ENCODE results near the gene CLEC7A. TPM values are rescaled to one million over a fixed set of nuclear protein-coding genes. Genes with fewer than 3 reads are reported as not detected.

Gene CLEC7A
- total RNA-seq, 1 experiment from 2014 or later = not detected

DNA sequence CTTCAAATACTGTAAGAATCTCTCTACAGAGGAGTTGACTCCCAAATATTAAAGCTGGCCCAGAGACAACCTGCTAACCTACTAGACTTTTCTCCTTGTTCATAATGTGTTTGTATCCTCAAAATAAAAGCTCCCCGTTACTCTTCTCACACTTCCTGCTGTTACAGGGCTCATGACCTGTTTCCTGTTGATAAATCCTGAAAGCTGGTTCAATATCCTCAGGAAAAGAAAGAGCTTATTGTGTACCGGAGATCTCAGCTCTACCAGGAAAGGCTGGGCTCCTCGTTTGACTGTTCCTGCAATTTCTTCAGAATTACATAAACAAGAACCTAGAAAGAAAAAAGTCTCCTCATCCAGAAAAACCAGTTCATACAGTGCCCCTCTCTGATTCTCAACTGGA, 62.1 kb downstream of the CLEC7A start:
- POLR2A ChIA-PET = interaction anchor here (1.3 to 2.6 kb wide), 4 partner anchors 10 to 327 kb away, joined by 3 to 10 read pairs (median 5); no protein-coding TSS in a partner anchor
- no TSS peak for BruUV-seq (replicated peaks)
- no peak overlapping the region for H3K27ac Mint-ChIP-seq (ENCODE audit: low read depth, unreplicated experiment)
- intact Hi-C loops (cut with micrococcal nuclease) = no loop called here
- peaks cover 6% of the 10 kb centered on the region for H3K4me1 Mint-ChIP-seq (ENCODE audit: insufficient read depth, unreplicated experiment)
- CTCF ChIA-PET = interaction anchor here (1.3 kb wide), 1 partner anchor 71 kb away, joined by 4 read pairs; no protein-coding TSS in a partner anchor
- TF ChIP-seq, protein P1, sequence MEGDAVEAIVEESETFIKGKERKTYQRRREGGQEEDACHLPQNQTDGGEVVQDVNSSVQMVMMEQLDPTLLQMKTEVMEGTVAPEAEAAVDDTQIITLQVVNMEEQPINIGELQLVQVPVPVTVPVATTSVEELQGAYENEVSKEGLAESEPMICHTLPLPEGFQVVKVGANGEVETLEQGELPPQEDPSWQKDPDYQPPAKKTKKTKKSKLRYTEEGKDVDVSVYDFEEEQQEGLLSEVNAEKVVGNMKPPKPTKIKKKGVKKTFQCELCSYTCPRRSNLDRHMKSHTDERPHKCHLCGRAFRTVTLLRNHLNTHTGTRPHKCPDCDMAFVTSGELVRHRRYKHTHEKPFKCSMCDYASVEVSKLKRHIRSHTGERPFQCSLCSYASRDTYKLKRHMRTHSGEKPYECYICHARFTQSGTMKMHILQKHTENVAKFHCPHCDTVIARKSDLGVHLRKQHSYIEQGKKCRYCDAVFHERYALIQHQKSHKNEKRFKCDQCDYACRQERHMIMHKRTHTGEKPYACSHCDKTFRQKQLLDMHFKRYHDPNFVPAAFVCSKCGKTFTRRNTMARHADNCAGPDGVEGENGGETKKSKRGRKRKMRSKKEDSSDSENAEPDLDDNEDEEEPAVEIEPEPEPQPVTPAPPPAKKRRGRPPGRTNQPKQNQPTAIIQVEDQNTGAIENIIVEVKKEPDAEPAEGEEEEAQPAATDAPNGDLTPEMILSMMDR (IDR thresholded peaks at IDR 0.05; ENCODE audit: unreplicated experiment) = no peak
- H3K9me3 Mint-ChIP-seq (ENCODE audit: unreplicated experiment) = no peaks in the 10 kb centered on the region
- no peaks in the 10 kb centered on the region for H3K36me3 Mint-ChIP-seq (ENCODE audit: insufficient read depth, unreplicated experiment)
- no peak overlapping the region for H3K4me3 Mint-ChIP-seq (ENCODE audit: unreplicated experiment)
- no peaks in the 10 kb centered on the region for H3K27me3 Mint-ChIP-seq (ENCODE audit: insufficient read depth, unreplicated experiment)
- DNase-seq (ENCODE audit: unreplicated experiment) = no peak

DNA sequence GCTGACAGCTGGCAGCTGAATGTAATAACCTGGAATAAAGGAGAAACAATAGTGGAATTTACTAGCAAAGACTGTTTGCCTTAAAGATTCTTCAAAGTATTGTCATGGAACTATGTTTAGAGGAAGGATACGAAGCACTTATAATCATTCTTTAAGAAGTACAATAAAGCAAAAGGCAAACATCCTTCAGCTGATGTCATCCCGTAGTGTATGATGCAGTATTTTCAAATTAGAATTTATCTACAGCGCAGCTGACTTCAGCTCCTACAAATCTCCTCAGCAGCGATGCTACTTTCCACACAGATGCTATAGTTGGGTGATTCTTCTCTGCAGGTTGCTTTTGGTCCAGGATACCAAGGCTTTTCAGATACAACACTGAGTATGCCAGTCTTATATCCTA, 62.7 kb downstream of the CLEC7A start:
- TF ChIP-seq, protein P1 (IDR thresholded peaks at IDR 0.05; ENCODE audit: unreplicated experiment) = no peak
- BruUV-seq (replicated peaks) = no TSS peak
- no peak overlapping the region for H3K4me3 Mint-ChIP-seq (ENCODE audit: unreplicated experiment)
- intact Hi-C loops (cut with micrococcal nuclease) = no loop called here
- DNase-seq (ENCODE audit: unreplicated experiment) = no peak
- H3K27ac Mint-ChIP-seq (ENCODE audit: low read depth, unreplicated experiment) = no peak overlapping the region
- peaks cover 6% of the 10 kb centered on the region for H3K4me1 Mint-ChIP-seq (ENCODE audit: insufficient read depth, unreplicated experiment)
- ChIA-PET CTCF (interaction anchor here (0.5 to 0.6 kb wide), 2 partner anchors 14 to 174 kb away, joined by 3 read pairs; no protein-coding TSS in a partner anchor), POLR2A (interaction anchor here (1.3 kb wide), 1 partner anchor 34 kb away, joined by 3 read pairs; no protein-coding TSS in a partner anchor)
- H3K27me3 Mint-ChIP-seq (ENCODE audit: insufficient read depth, unreplicated experiment) = no peaks in the 10 kb centered on the region
- H3K36me3 Mint-ChIP-seq (ENCODE audit: insufficient read depth, unreplicated experiment) = no peaks in the 10 kb centered on the region
- H3K9me3 Mint-ChIP-seq (ENCODE audit: unreplicated experiment) = no peaks in the 10 kb centered on the region

Other genes with a start within 250 kb of the CLEC7A start
- gene KLRF2, start 248.7 kb downstream of the CLEC7A start, total RNA-seq (2022) = not detected in 2 replicates
- not detected in 2 replicates for gene CLEC2A, start 197.8 kb downstream of the CLEC7A start, total RNA-seq (2022)
- gene CLEC12A, start 158.8 kb downstream of the CLEC7A start, total RNA-seq (2022) = not detected in 2 replicates
- gene CLEC1B, start 131.1 kb downstream of the CLEC7A start, total RNA-seq (2022) = not detected in 2 replicates
- not detected in 2 replicates for gene CLEC12B, start 119.6 kb downstream of the CLEC7A start, total RNA-seq (2022)
- gene CLEC9A, start 99.5 kb downstream of the CLEC7A start, total RNA-seq (2022) = not detected in 2 replicates
- gene CLEC1A, start 31.2 kb downstream of the CLEC7A start, total RNA-seq (2022) = not detected in 2 replicates
- gene OLR1, start 41.9 kb upstream of the CLEC7A start, total RNA-seq (2022) = 0.25 TPM in 1 of 2 replicates, not detected in the other
- not detected in 2 replicates for gene TMEM52B, start 48.8 kb upstream of the CLEC7A start, total RNA-seq (2022)
- 19.7 and 28.1 TPM in 2 replicates for gene GABARAPL1, start 82.7 kb upstream of the CLEC7A start, total RNA-seq (2022)
- gene KLRD1, start 177.7 kb upstream of the CLEC7A start, total RNA-seq (2022) = not detected in 2 replicates

Measured in MCF 10A (cell line).